Neural crest cell (in vitro differentiated cells): ENCODE data around the gene HS6ST2. TPM values are rescaled to one million over a fixed set of nuclear protein-coding genes. Genes with fewer than 3 reads are reported as not detected.

Experiments used
- DNase-seq: peaks from one replicate; pipeline ENCODE4 v3.0.0; 2021; ENCODE audit warnings: low read depth, mixed read lengths, low spot score
- H3K27ac Mint-ChIP-seq: one replicate; pipeline ENCODE4 v1.8.0; 2021; ENCODE audit warnings: mild to moderate bottlenecking, mixed read lengths; ENCODE audit not compliant: unreplicated experiment
- H3K27me3 Mint-ChIP-seq: 2 replicates; pipeline ENCODE4 v1.8.0; 2021; ENCODE audit warnings: low read depth, mild to moderate bottlenecking, mixed read lengths
- H3K36me3 Mint-ChIP-seq: 2 replicates; pipeline ENCODE4 v1.8.0; 2021; ENCODE audit warnings: low read depth, mild to moderate bottlenecking, mixed read lengths
- H3K4me1 Mint-ChIP-seq: 2 replicates; pipeline ENCODE4 v1.8.0; 2021; ENCODE audit warnings: mixed read lengths
- H3K4me3 Mint-ChIP-seq: one replicate; pipeline ENCODE4 v1.8.0; 2021; ENCODE audit warnings: mild to moderate bottlenecking, mixed read lengths
- H3K9me3 Mint-ChIP-seq: 2 replicates; pipeline ENCODE4 v1.8.0; 2021; ENCODE audit warnings: mixed read lengths
- total RNA-seq: library from RNA; stranded (reverse); gene quantifications from 2 replicates; pipeline ENCODE4 v1.2.1, GENCODE V29; 2021
- TF ChIP-seq, protein P1 (sequence below): fragments of 200-600 bp; sonication (generic); conservative IDR thresholded peaks from 2 replicates; pipeline ENCODE4 v1.5.0; 2021; ENCODE audit warnings: antibody characterized with exemption, mild to moderate bottlenecking

Gene HS6ST2
- total RNA-seq, 1 donor from 2014 or later: 13.9 TPM

DNA sequence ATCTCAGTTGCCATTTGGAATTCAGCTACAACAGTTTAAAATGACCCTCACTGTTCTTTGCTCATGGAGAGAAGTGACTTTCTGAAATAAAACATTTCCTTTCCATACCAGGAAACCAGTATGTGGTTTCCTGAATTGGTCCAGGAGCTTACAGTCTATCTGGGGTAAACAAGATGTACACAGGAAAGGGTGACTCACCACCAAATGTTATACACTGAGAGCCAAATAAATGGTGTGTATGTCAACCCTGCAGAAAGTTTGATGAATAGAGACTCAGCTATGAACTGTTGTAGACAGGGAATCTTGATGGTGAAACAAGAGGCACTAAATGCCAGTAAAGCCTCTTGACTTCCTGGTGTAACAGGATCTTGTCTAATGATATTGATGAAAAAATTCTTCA, 100.4 kb downstream of the HS6ST2 start:
- H3K27me3 Mint-ChIP-seq: no peaks in the 10 kb centered on the region
- H3K4me1 Mint-ChIP-seq: peaks cover 5% of the 10 kb centered on the region
- H3K9me3 Mint-ChIP-seq: no peaks in the 10 kb centered on the region
- H3K4me3 Mint-ChIP-seq: no peak overlapping the region
- H3K27ac Mint-ChIP-seq: no peak overlapping the region
- peaks cover 4% of the 10 kb centered on the region for H3K36me3 Mint-ChIP-seq
- no peak for DNase-seq
- TF ChIP-seq, protein P1, sequence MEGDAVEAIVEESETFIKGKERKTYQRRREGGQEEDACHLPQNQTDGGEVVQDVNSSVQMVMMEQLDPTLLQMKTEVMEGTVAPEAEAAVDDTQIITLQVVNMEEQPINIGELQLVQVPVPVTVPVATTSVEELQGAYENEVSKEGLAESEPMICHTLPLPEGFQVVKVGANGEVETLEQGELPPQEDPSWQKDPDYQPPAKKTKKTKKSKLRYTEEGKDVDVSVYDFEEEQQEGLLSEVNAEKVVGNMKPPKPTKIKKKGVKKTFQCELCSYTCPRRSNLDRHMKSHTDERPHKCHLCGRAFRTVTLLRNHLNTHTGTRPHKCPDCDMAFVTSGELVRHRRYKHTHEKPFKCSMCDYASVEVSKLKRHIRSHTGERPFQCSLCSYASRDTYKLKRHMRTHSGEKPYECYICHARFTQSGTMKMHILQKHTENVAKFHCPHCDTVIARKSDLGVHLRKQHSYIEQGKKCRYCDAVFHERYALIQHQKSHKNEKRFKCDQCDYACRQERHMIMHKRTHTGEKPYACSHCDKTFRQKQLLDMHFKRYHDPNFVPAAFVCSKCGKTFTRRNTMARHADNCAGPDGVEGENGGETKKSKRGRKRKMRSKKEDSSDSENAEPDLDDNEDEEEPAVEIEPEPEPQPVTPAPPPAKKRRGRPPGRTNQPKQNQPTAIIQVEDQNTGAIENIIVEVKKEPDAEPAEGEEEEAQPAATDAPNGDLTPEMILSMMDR: no peak

GRCh38 chrX:132855780-132856341, 102.6 kb downstream of the HS6ST2 start:
- Mint-ChIP-seq H3K4me3 (no peak overlapping the region), H3K9me3 (no peaks in the 10 kb centered on the region), H3K36me3 (peaks cover 4% of the 10 kb centered on the region), H3K4me1 (peaks cover 5% of the 10 kb centered on the region), H3K27me3 (no peaks in the 10 kb centered on the region), H3K27ac (no peak overlapping the region)
- no peak for DNase-seq
- TF ChIP-seq, protein P1: no peak

GRCh38 chrX:132853040-132853439, 105.4 kb downstream of the HS6ST2 start:
- TF ChIP-seq, protein P1: no peak
- Mint-ChIP-seq H3K4me3 (no peak overlapping the region), H3K27me3 (no peaks in the 10 kb centered on the region), H3K36me3 (no peaks in the 10 kb centered on the region), H3K4me1 (peaks cover 7% of the 10 kb centered on the region), H3K27ac (peak overlapping the region; percentile 53), H3K9me3 (no peaks in the 10 kb centered on the region)
- DNase-seq: no peak

DNA sequence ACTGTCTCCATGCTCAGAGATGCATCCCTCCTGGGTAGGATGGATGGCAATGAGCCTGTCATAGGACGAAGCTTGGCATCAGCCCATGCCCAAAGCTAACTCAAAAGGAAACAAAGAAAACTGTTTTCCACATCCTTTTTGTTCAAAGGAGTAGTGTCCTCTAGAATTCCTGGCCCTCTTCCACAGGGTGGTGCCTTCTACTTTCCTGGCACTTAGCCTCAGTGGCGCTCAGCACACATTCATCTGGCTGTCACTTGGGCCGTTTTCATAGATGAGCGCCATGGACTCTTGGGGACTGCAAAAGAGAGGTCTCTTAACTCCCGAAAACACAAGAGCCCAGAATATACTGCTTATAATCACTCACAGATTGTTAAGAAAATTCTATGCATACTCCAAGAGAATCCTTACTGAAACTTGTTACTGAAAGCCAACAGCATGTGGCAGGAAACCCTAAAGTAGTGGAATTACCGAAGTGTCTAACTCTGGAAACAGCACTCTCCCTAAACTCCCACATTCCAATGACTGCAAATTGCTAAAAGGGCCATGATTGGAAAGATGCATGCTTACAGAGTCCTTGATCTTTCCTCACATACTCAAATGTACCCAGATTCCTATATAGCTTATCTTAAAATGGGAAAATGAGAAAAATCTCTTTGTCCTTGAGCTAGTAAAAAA, 110.0 kb downstream of the HS6ST2 start:
- DNase-seq: no peak
- no peak overlapping the region for H3K27ac Mint-ChIP-seq
- H3K36me3 Mint-ChIP-seq: no peaks in the 10 kb centered on the region
- TF ChIP-seq, protein P1: no peak
- no peaks in the 10 kb centered on the region for H3K27me3 Mint-ChIP-seq
- no peaks in the 10 kb centered on the region for H3K9me3 Mint-ChIP-seq
- H3K4me1 Mint-ChIP-seq: peaks cover 7% of the 10 kb centered on the region
- H3K4me3 Mint-ChIP-seq: no peak overlapping the region

DNA sequence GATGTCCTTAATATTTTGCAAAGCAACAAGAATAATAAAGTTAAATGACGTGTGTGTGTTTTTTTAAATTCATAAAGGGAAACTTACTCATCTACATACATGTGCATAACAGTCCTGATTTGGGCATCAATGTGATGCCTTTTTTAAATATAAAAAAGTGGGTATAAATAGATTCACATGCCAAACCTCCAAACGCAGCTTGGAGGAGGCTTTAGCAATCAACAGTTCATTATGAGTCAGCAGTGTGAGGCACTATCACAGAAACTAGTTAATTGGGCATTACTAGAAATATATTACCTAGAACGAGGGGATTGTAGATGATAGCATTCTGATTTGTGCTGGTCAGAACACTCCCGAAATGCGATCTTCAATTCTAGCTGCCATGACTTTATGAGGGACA, 115.1 kb downstream of the HS6ST2 start:
- H3K9me3 Mint-ChIP-seq: no peaks in the 10 kb centered on the region
- no peaks in the 10 kb centered on the region for H3K36me3 Mint-ChIP-seq
- peaks cover 6% of the 10 kb centered on the region for H3K4me1 Mint-ChIP-seq
- H3K27me3 Mint-ChIP-seq: no peaks in the 10 kb centered on the region
- H3K4me3 Mint-ChIP-seq: no peak overlapping the region
- TF ChIP-seq, protein P1: no peak
- DNase-seq: no peak
- H3K27ac Mint-ChIP-seq: no peak overlapping the region
